Esophagus squamous epithelium (tissue), 4 donors: Measurements from ENCODE around the gene DCP1B.

Experiments
- POLR2A ChIP-seq, 4 donors: fragments of 450-650 bp; IDR thresholded peaks; one replicate each; pipeline ENCODE4 v1.6.1; 2017; ENCODE audit warnings: antibody characterized with exemption in 4 of 4, mild to moderate bottlenecking in 4 of 4, moderate library complexity in 3 of 4
- TF ChIP-seq, protein P1 (sequence below), 6 experiments: fragments of 450-650 bp in 4 of 6; fragments of 200-600 bp in 2 of 6; sonication (generic) in 2 of 6; IDR thresholded peaks; one replicate each; pipeline ENCODE4 v1.5.1; 2016 to 2019; ENCODE audit warnings: antibody characterized with exemption in 6 of 6, mild to moderate bottlenecking in 4 of 6, moderate library complexity in 4 of 6

DNA sequence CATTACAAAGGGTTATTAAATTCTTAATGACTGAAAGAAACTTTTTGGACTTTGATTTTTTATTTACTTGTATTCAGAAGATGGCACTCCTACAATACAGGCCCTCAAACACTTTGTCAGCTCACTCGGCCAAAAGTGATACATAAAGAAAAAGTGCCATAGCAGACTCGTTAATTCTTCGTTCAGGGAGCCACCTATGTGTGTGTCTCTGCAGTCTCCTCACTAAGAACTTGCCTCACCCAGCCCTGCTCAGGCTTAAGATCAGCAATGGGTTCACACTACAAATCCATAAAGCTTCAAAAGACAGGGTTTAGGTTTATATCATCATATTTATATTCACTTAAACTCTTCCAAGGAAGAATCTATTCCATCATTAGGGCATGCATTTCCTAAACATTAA is 11.5 kb downstream of the DCP1B start:
- no peak for TF ChIP-seq POLR2A (IDR thresholded peaks at IDR 0.05)
- TF ChIP-seq, protein P1, sequence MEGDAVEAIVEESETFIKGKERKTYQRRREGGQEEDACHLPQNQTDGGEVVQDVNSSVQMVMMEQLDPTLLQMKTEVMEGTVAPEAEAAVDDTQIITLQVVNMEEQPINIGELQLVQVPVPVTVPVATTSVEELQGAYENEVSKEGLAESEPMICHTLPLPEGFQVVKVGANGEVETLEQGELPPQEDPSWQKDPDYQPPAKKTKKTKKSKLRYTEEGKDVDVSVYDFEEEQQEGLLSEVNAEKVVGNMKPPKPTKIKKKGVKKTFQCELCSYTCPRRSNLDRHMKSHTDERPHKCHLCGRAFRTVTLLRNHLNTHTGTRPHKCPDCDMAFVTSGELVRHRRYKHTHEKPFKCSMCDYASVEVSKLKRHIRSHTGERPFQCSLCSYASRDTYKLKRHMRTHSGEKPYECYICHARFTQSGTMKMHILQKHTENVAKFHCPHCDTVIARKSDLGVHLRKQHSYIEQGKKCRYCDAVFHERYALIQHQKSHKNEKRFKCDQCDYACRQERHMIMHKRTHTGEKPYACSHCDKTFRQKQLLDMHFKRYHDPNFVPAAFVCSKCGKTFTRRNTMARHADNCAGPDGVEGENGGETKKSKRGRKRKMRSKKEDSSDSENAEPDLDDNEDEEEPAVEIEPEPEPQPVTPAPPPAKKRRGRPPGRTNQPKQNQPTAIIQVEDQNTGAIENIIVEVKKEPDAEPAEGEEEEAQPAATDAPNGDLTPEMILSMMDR (IDR thresholded peaks at IDR 0.05), result no peak
